Omental fat pad (tissue), 4 donors: ENCODE measurements around the gene COA1. TPM values are rescaled to one million over a fixed set of nuclear protein-coding genes. Genes with fewer than 3 reads are reported as not detected.
A peak's percentile ranks its signal among the peaks of the same experiment; 100 is the strongest.
"Not testable (repeated sequence)": the region's sequence is repeated elsewhere in the genome, so short reads cannot be mapped to it uniquely, and the experiment has no call there.

Experiments
- ATAC-seq: fragments of 150-250 bp; one replicate; pipeline ENCODE4 v1.9.1; 2016; ENCODE audit warnings: mild to moderate bottlenecking, moderate library complexity; ENCODE audit not compliant: low FRiP score
- DNase-seq: peaks from one replicate; pipeline ENCODE4 v3.0.0-alpha.2; 2019; ENCODE audit warnings: low spot score
- total RNA-seq, 4 donors: library from RNA; depleted of rRNA; stranded (reverse); fragments of >200 nt; gene quantifications; one replicate each; pipeline ENCODE4 v1.1.0, GENCODE V29; 2016
- TF ChIP-seq, protein P1 (sequence below), 3 donors: fragments of 450-650 bp; IDR thresholded peaks; one replicate each; pipeline ENCODE4 v1.5.1; 2016 to 2017; ENCODE audit warnings: antibody characterized with exemption in 3 of 3, mild to moderate bottlenecking in 3 of 3, moderate library complexity in 2 of 3

The COA1 gene
- total RNA-seq, result 10 to 100 TPM; 34.5 to 57.4 (median 44.3) TPM

DNA sequence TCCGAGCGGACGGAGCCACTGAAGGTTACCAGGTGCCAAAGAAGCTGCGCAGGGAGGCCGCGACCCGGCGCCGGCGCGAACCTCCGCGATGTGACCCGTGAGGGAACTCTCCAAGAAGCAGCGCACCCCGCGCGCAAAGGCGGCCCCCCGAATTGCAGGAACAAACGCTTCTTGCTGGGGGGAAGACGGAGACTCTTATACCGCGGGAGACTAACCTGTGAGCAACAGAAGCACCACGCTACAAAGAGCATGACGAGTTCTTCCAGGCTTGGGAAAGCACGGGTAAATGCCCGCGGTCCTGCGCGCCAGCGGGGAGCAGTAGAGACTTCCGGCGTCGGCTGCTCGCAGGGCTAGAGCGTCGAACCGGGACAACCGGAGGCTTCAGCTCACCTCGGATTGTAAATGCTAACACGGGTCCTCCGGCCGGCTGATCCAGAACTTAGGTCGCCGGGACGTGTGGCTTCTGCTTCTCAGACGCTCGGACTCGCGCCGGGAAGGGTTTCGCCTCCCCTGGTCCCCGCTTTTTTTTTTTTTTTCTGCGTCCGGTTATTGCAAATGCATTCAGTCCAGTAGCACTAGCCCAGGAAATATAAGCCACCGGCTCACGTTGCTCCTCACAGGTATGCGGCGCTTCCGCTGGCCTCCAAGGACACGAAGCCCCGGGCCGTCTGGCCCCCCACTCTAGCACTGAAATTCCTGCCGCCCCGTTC lies at the start of gene COA1:
TSS of gene COA1 (minus strand) at position 310 of the 710 bp plus-strand sequence. CDS start 80,909 bp downstream, outside the sequence.
- ATAC-seq, result peak; percentile 100
- TF ChIP-seq, protein P1, sequence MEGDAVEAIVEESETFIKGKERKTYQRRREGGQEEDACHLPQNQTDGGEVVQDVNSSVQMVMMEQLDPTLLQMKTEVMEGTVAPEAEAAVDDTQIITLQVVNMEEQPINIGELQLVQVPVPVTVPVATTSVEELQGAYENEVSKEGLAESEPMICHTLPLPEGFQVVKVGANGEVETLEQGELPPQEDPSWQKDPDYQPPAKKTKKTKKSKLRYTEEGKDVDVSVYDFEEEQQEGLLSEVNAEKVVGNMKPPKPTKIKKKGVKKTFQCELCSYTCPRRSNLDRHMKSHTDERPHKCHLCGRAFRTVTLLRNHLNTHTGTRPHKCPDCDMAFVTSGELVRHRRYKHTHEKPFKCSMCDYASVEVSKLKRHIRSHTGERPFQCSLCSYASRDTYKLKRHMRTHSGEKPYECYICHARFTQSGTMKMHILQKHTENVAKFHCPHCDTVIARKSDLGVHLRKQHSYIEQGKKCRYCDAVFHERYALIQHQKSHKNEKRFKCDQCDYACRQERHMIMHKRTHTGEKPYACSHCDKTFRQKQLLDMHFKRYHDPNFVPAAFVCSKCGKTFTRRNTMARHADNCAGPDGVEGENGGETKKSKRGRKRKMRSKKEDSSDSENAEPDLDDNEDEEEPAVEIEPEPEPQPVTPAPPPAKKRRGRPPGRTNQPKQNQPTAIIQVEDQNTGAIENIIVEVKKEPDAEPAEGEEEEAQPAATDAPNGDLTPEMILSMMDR (IDR thresholded peaks at IDR 0.05), result no peak

DNA sequence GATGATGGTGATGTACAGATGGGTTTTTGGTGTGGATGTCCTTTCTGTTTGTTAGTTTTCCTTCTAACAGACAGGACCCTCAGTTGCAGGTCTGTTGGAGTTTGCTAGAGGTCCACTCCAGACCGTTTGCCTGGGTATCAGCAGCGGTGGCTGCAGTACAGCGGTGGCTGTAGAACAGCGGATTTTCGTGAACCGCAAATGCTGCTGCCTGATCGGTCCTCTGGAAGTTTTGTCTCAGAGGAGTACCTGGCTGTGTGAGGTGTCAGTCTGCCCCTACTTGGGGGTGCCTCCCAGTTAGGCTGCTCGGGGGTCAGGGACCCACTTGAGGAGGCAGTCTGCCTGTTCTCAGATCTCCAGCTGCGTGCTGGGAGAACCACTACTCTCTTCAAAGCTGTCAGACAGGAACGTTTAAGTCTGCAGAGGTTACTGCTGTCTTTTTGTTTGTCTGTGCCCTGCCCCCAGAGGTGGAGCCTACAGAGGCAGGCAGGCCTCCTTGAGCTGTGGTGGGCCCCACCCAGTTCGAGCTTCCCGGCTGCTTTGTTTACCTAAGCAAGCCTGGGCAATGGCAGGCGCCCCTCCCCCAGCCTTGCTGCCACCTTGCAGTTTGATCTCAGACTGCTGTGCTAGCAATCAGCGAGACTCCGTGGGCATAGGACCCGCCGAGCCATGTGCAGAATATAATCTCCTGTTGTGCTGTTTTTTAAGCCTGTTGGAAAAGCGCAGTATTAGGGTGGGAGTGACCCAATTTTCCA lies 49.1 kb upstream of the COA1 start:
- not testable (repeated sequence) for ATAC-seq, DNase-seq

More for the DNA sequence above, at the start of gene COA1:
- DNase-seq, result peak; percentile 50

- DNase-seq, ATAC-seq: not testable (repeated sequence)
Observed at GRCh38 chr7:43775255-43775654, 45.9 kb upstream of the COA1 start.

- not testable (repeated sequence) for ATAC-seq, DNase-seq
Observed at GRCh38 chr7:43773268-43773667, 43.9 kb upstream of the COA1 start.

DNA sequence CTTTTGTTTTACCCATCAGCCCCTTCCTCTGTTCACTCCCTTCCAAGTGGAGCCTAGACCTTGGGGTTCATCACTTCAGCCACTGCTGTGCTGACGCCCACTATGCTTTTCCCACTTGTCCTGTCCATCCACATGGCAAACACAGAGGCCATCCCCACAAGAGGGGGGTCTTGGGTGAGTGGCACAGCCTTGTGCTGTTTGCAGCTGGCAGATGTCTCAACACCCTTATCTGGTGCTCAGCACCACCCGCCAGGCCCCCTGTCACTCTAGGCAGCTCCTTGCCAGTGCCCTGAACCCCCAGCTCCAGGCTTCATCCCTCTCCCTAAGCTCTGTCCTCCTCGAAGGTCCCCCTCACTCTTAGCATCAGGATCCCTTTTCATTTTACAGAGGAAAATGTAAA lies 42.2 kb upstream of the COA1 start:
- ATAC-seq (no peak), DNase-seq (no peak)
- TF ChIP-seq, protein P1 (IDR thresholded peaks at IDR 0.05), result no peak

GRCh38 chr7:43771128-43771527 lies 41.8 kb upstream of the COA1 start:
- ATAC-seq, result no peak
- TF ChIP-seq, protein P1 (IDR thresholded peaks at IDR 0.05), result no peak
- no peak for DNase-seq

- no peak for DNase-seq
- no peak for ATAC-seq
Observed at GRCh38 chr7:43769791-43770465, 40.6 kb upstream of the COA1 start.

DNA sequence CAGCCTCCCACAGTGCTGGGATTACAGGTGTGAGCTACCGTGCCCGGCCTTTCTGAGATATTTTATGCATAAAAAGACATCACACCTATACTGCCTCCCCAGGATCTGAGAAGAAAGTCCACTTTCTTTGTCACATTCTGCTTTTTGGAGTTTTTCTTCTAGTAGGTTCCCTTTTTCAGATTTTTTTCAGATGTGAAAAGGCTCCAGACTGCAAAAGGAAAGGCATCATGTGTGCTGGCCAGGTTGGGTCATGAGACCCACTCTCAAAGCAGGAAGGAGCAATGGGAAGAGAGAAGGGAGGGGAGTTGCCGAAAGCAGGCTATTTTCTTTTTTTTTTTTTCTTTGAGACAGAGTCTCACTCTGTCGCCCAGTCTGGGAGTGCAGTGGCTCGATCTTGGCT lies 40.0 kb upstream of the COA1 start:
- TF ChIP-seq, protein P1 (IDR thresholded peaks at IDR 0.05), result no peak
- ATAC-seq (no peak), DNase-seq (no peak)

More at GRCh38 chr7:43769791-43770465, 40.6 kb upstream of the COA1 start:
- TF ChIP-seq, protein P1 (IDR thresholded peaks at IDR 0.05), result no peak
